Trophoblast cell (in vitro differentiated cells and primary cell): ENCODE measurements around the gene POU2F1.

Experiments used
- DNase-seq, 2 donors: peaks; one replicate each; pipeline ENCODE4 v3.0.0-alpha.2; 2016
- H2AFZ ChIP-seq: 2 replicates; pipeline ENCODE4 v1.6.1; 2013; ENCODE audit warnings: low read length, moderate library complexity, mild to moderate bottlenecking; ENCODE audit not compliant: insufficient read depth, poor library complexity
- H2AK5ac ChIP-seq: 2 replicates; pipeline ENCODE4 v1.6.1; 2013; ENCODE audit warnings: mild to moderate bottlenecking, low read length
- H2BK120ac ChIP-seq: 2 replicates; pipeline ENCODE4 v1.6.1; 2013; ENCODE audit warnings: low read length, mild to moderate bottlenecking, moderate library complexity; ENCODE audit not compliant: insufficient read depth, poor library complexity
- H2BK12ac ChIP-seq: 2 replicates; pipeline ENCODE4 v1.6.1; 2013; ENCODE audit warnings: mild to moderate bottlenecking, low read length, moderate library complexity
- H2BK5ac ChIP-seq: 2 replicates; pipeline ENCODE4 v1.6.1; 2013; ENCODE audit warnings: low read length, low read depth, moderate library complexity, mild to moderate bottlenecking; ENCODE audit not compliant: poor library complexity
- H3K14ac ChIP-seq: 2 replicates; pipeline ENCODE4 v1.6.1; 2013; ENCODE audit warnings: mild to moderate bottlenecking, low read length
- H3K18ac ChIP-seq: 2 replicates; pipeline ENCODE4 v1.6.1; 2013; ENCODE audit warnings: mild to moderate bottlenecking, low read length
- H3K23ac ChIP-seq: 2 replicates; pipeline ENCODE4 v1.6.1; 2013; ENCODE audit warnings: low read length
- H3K27ac ChIP-seq: 2 replicates; pipeline ENCODE4 v1.5.1; 2013; ENCODE audit warnings: low read depth, mild to moderate bottlenecking, inconsistent platforms, low read length, moderate library complexity
- H3K27me3 ChIP-seq: 2 replicates; pipeline ENCODE4 v1.6.1; 2013; ENCODE audit warnings: inconsistent platforms, mild to moderate bottlenecking, low read length, moderate library complexity; ENCODE audit not compliant: insufficient read depth
- H3K36me3 ChIP-seq, 2 experiments: 1 replicate in 1 of 2; 2 replicates in 1 of 2; pipeline ENCODE4 v1.6.1; 2013; ENCODE audit warnings: low read length in 2 of 2, mild to moderate bottlenecking in 2 of 2, moderate library complexity in 1 of 2; ENCODE audit not compliant: insufficient read depth in 2 of 2, control insufficient read depth in 1 of 2
- H3K4ac ChIP-seq: 2 replicates; pipeline ENCODE4 v1.6.1; 2013; ENCODE audit warnings: low read depth, mild to moderate bottlenecking, low read length, moderate library complexity
- H3K4me1 ChIP-seq, 2 experiments: 1 replicate in 1 of 2; 2 replicates in 1 of 2; pipeline ENCODE4 v1.6.1; 2013; ENCODE audit warnings: low read length in 2 of 2, mild to moderate bottlenecking in 2 of 2, moderate library complexity in 1 of 2; ENCODE audit not compliant: insufficient read depth in 2 of 2, control insufficient read depth in 1 of 2
- H3K4me2 ChIP-seq: 2 replicates; pipeline ENCODE4 v1.6.1; 2013; ENCODE audit warnings: inconsistent platforms, mild to moderate bottlenecking, low read length, moderate library complexity
- H3K4me3 ChIP-seq: 2 replicates; pipeline ENCODE4 v1.5.1; 2013; ENCODE audit warnings: mild to moderate bottlenecking, low read depth, low read length, inconsistent platforms
- H3K79me1 ChIP-seq: one replicate; pipeline ENCODE4 v1.6.1; 2013; ENCODE audit warnings: low read length
- H3K79me2 ChIP-seq: 2 replicates; pipeline ENCODE4 v1.6.1; 2013; ENCODE audit warnings: low read length, mild to moderate bottlenecking; ENCODE audit not compliant: control insufficient read depth, insufficient read depth, poor library complexity
- H3K9ac ChIP-seq: 2 replicates; pipeline ENCODE4 v1.6.1; 2013; ENCODE audit warnings: mild to moderate bottlenecking, low read length
- H3K9me3 ChIP-seq: 2 replicates; pipeline ENCODE4 v1.6.1; 2013; ENCODE audit warnings: low read depth, mild to moderate bottlenecking, control low read depth, inconsistent platforms, low read length; ENCODE audit not compliant: insufficient read depth
- H4K12ac ChIP-seq: 2 replicates; pipeline ENCODE4 v1.6.1; 2013; ENCODE audit warnings: low read depth, mild to moderate bottlenecking, low read length, moderate library complexity
- H4K8ac ChIP-seq: 2 replicates; pipeline ENCODE4 v1.6.1; 2013; ENCODE audit warnings: low read depth, mild to moderate bottlenecking, low read length, moderate library complexity
- H4K91ac ChIP-seq: one replicate; pipeline ENCODE4 v1.6.1; 2013; ENCODE audit warnings: low read depth, mild to moderate bottlenecking, low read length, moderate library complexity
- WGBS: extraction: QIAGEN DNeasy Blood & Tissue Kit; methylation state at CpG from one replicate; pipeline ENCODE4 v1.1.7; 2013; ENCODE audit warnings: missing lambda C conversion rate; ENCODE audit not compliant: insufficient read length, insufficient coverage; ENCODE audit errors: extremely low coverage; 5-methylcytosine and 5-hydroxymethylcytosine counted together

POU2F1 gene

GRCh38 chr1:167278497-167278896 is 57.8 kb downstream of the POU2F1 start:
- Histone ChIP-seq H4K8ac (no peak overlapping the region), H2BK5ac (no peak overlapping the region), H2AK5ac (no peak overlapping the region), H3K27ac (no peak overlapping the region), H4K12ac (no peak overlapping the region), H3K79me2 (peaks cover 2% of the 10 kb centered on the region), H3K9me3 (no peaks in the 10 kb centered on the region), H3K36me3 (no peaks in the 10 kb centered on the region), H3K79me1 (no peaks in the 10 kb centered on the region), H3K9ac (no peak overlapping the region), H3K23ac (no peak overlapping the region), H3K18ac (no peak overlapping the region), H3K4ac (no peak overlapping the region), H2AFZ (no peak overlapping the region), H2BK12ac (no peak overlapping the region), H2BK120ac (no peak overlapping the region), H4K91ac (no peak overlapping the region), H3K14ac (no peak overlapping the region), H3K4me3 (no peak overlapping the region), H3K4me1 (no peaks in the 10 kb centered on the region), H3K4me2 (no peak overlapping the region), H3K27me3 (no peaks in the 10 kb centered on the region)
- WGBS, result no CpG with 5 or more reads among the region's 5 CpGs
- DNase-seq, result no peak

- Histone ChIP-seq H3K14ac (no peak overlapping the region), H2BK5ac (no peak overlapping the region), H3K9me3 (no peaks in the 10 kb centered on the region), H3K4me1 (no peaks in the 10 kb centered on the region), H3K18ac (no peak overlapping the region), H3K27ac (no peak overlapping the region), H3K9ac (no peak overlapping the region), H3K27me3 (no peaks in the 10 kb centered on the region), H3K79me1 (no peaks in the 10 kb centered on the region), H2BK120ac (no peak overlapping the region), H2BK12ac (no peak overlapping the region), H3K4ac (no peak overlapping the region), H3K23ac (no peak overlapping the region), H4K91ac (no peak overlapping the region), H4K12ac (no peak overlapping the region), H3K79me2 (no peaks in the 10 kb centered on the region), H3K4me3 (no peak overlapping the region), H2AK5ac (no peak overlapping the region), H4K8ac (no peak overlapping the region), H2AFZ (no peak overlapping the region), H3K4me2 (no peak overlapping the region), H3K36me3 (no peaks in the 10 kb centered on the region)
- no peak for DNase-seq
- no CpG with 5 or more reads among the region's 3 CpGs for WGBS
Observed at GRCh38 chr1:167280912-167281311, 60.2 kb downstream of the POU2F1 start.

- Histone ChIP-seq H3K9me3 (no peaks in the 10 kb centered on the region), H3K4ac (no peak overlapping the region), H2BK120ac (no peak overlapping the region), H3K4me1 (no peaks in the 10 kb centered on the region), H2BK5ac (no peak overlapping the region), H3K9ac (no peak overlapping the region), H3K27ac (no peak overlapping the region), H3K23ac (no peak overlapping the region), H2AK5ac (no peak overlapping the region), H3K79me1 (no peaks in the 10 kb centered on the region), H3K14ac (no peak overlapping the region), H2BK12ac (no peak overlapping the region), H3K4me3 (no peak overlapping the region), H4K12ac (no peak overlapping the region), H2AFZ (no peak overlapping the region), H3K4me2 (no peak overlapping the region), H3K79me2 (no peaks in the 10 kb centered on the region), H4K91ac (no peak overlapping the region), H3K36me3 (no peaks in the 10 kb centered on the region), H3K18ac (no peak overlapping the region), H3K27me3 (no peaks in the 10 kb centered on the region), H4K8ac (no peak overlapping the region)
- no peak for DNase-seq
- WGBS, result no CpG with 5 or more reads among the region's 3 CpGs
Observed at GRCh38 chr1:167288390-167289074, 67.8 kb downstream of the POU2F1 start.

- Histone ChIP-seq H3K4me2 (no peak overlapping the region), H3K79me1 (no peaks in the 10 kb centered on the region), H3K36me3 (no peaks in the 10 kb centered on the region), H4K8ac (no peak overlapping the region), H2AK5ac (no peak overlapping the region), H2BK5ac (no peak overlapping the region), H3K18ac (no peak overlapping the region), H3K27ac (no peak overlapping the region), H3K4me3 (no peak overlapping the region), H2AFZ (no peak overlapping the region), H3K9me3 (no peaks in the 10 kb centered on the region), H2BK120ac (no peak overlapping the region), H4K91ac (no peak overlapping the region), H3K9ac (no peak overlapping the region), H3K23ac (no peak overlapping the region), H3K14ac (no peak overlapping the region), H3K4ac (no peak overlapping the region), H3K79me2 (no peaks in the 10 kb centered on the region), H4K12ac (no peak overlapping the region), H3K27me3 (no peaks in the 10 kb centered on the region), H3K4me1 (no peaks in the 10 kb centered on the region), H2BK12ac (no peak overlapping the region)
- DNase-seq, result no peak
- no CpG with 5 or more reads among the region's 1 CpG for WGBS
Observed at GRCh38 chr1:167289075-167289442, 68.4 kb downstream of the POU2F1 start.
